Activated T-cell treated with anti-CD3 and anti-CD28 coated beads, Interleukin-2, amount 50 U/mL, for 1 hour (primary cell): ENCODE data around the gene TMSB15B.
"Not testable (repeated sequence)": the region's sequence is repeated elsewhere in the genome, so short reads cannot be mapped to it uniquely, and the experiment has no call there.

Experiments
- DNase-seq: peaks from one replicate; pipeline ENCODE4 v3.0.0-alpha.2; 2020

The TMSB15B gene

GRCh38 chrX:103962411-103963278 lies at the start of gene TMSB15B:
TSS of gene TMSB15B (plus strand) at chrX:103962627.
- not testable (repeated sequence) for DNase-seq

GRCh38 chrX:103913356-103914020 lies 48.9 kb upstream of the TMSB15B start:
- no peak for DNase-seq

GRCh38 chrX:103918050-103918449 lies 44.4 kb upstream of the TMSB15B start:
- peak; percentile 48 for DNase-seq

- peak; percentile 58 for DNase-seq
These were observed 43.7 kb upstream of the TMSB15B start for GRCh38 chrX:103918571-103919269.

GRCh38 chrX:103919270-103919637 lies 43.2 kb upstream of the TMSB15B start:
- no peak for DNase-seq

GRCh38 chrX:103920515-103920914 lies 41.9 kb upstream of the TMSB15B start:
- not testable (repeated sequence) for DNase-seq

GRCh38 chrX:103927030-103927429 lies 35.4 kb upstream of the TMSB15B start:
- no peak for DNase-seq

GRCh38 chrX:103927633-103928032 lies 34.8 kb upstream of the TMSB15B start:
- no peak for DNase-seq

GRCh38 chrX:103932133-103932532 lies 30.3 kb upstream of the TMSB15B start:
- no peak for DNase-seq

GRCh38 chrX:103940257-103940656 lies 22.2 kb upstream of the TMSB15B start:
- not testable (repeated sequence) for DNase-seq

GRCh38 chrX:103941201-103941975 lies 21.0 kb upstream of the TMSB15B start:
- DNase-seq = no peak

GRCh38 chrX:103949506-103949905 lies 12.9 kb upstream of the TMSB15B start:
- no peak for DNase-seq

- no peak for DNase-seq
These were observed 9.1 kb upstream of the TMSB15B start for GRCh38 chrX:103953353-103953752.

GRCh38 chrX:103954259-103954658 lies 8.2 kb upstream of the TMSB15B start:
- DNase-seq = no peak

- DNase-seq = not testable (repeated sequence)
These were observed 1.8 kb upstream of the TMSB15B start for GRCh38 chrX:103960599-103960998.

- not testable (repeated sequence) for DNase-seq
These were observed 21.1 kb downstream of the TMSB15B start for GRCh38 chrX:103983508-103983907.

- DNase-seq = no peak
These were observed 36.8 kb downstream of the TMSB15B start for GRCh38 chrX:103999234-103999633.

GRCh38 chrX:104008831-104009230 lies 46.4 kb downstream of the TMSB15B start:
- no peak for DNase-seq

GRCh38 chrX:104013158-104013557 lies 50.7 kb downstream of the TMSB15B start:
- DNase-seq = no peak

GRCh38 chrX:104013606-104014005 lies 51.2 kb downstream of the TMSB15B start, which contains the start of gene H2BW1:
TSS of gene H2BW1 (minus strand) at chrX:104013708. CDS start at chrX:104013576, 132 bp downstream.
- no peak for DNase-seq

- not testable (repeated sequence) for DNase-seq
These were observed 53.1 kb downstream of the TMSB15B start for GRCh38 chrX:104015576-104015975.
